ENCODE results near the gene UBE2G2. TPM values are rescaled to one million over a fixed set of nuclear protein-coding genes. Genes with fewer than 3 reads are reported as not detected.
"Not testable (repeated sequence)": the region's sequence is repeated elsewhere in the genome, so short reads cannot be mapped to it uniquely, and the experiment has no call there.

The UBE2G2 gene
- total RNA-seq, 1 donor from 2014 or later = 78.8 TPM

DNA sequence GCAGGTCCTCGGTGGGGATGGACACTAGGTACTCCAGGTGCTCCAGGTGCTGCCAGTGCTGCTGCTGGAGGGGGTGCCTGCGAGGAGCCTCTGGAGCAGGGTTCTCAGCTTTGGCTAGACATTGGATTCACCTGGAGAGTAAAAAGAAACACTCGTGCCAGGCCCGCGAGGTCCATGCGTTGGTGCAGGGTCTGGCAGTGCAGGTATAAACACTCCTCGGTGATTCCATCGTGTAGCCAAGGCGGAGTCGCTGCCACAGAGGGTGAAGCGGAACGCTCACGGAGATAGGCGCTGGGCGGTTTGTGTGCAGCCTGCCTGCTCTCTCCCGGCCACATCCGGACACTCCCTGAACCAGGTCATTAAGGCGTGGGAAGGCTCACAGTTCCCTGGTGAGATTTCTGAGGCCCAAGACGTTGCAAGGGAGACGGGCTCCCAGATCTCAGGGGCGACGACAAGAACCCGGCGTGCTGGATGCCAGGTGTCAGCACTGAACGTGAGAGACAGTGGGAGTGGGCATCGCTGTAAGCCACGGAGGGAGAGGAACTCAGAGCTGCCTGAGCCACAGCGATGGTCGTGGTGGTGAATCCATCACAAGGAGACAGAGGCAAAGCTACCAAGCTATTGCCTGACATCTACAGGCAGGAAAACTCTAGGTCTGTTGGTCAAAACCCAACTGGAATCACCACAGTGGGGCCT, 33.5 kb upstream of the UBE2G2 start:
- Histone ChIP-seq H3K27ac (no peak overlapping the region), H3K27me3 (no peaks in the 10 kb centered on the region), H3K9me3 (no peaks in the 10 kb centered on the region), H3K4me1 (no peaks in the 10 kb centered on the region), H3K36me3 (no peaks in the 10 kb centered on the region), H3K4me3 (no peak overlapping the region)
- TF ChIP-seq, protein P1, sequence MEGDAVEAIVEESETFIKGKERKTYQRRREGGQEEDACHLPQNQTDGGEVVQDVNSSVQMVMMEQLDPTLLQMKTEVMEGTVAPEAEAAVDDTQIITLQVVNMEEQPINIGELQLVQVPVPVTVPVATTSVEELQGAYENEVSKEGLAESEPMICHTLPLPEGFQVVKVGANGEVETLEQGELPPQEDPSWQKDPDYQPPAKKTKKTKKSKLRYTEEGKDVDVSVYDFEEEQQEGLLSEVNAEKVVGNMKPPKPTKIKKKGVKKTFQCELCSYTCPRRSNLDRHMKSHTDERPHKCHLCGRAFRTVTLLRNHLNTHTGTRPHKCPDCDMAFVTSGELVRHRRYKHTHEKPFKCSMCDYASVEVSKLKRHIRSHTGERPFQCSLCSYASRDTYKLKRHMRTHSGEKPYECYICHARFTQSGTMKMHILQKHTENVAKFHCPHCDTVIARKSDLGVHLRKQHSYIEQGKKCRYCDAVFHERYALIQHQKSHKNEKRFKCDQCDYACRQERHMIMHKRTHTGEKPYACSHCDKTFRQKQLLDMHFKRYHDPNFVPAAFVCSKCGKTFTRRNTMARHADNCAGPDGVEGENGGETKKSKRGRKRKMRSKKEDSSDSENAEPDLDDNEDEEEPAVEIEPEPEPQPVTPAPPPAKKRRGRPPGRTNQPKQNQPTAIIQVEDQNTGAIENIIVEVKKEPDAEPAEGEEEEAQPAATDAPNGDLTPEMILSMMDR (IDR thresholded peaks at IDR 0.05) = no peak
- DNase-seq (no peak), ATAC-seq (no peak)
- intact Hi-C loops (cut with DNase I) = no loop called here

GRCh38 chr21:44834231-44834950, 32.8 kb upstream of the UBE2G2 start:
- no peak for ATAC-seq
- H3K36me3 ChIP-seq = no peaks in the 10 kb centered on the region
- no peak overlapping the region for H3K4me3 ChIP-seq
- TF ChIP-seq, protein P1 (IDR thresholded peaks at IDR 0.05) = no peak
- intact Hi-C loops (cut with DNase I) = no loop called here
- no peaks in the 10 kb centered on the region for H3K27me3 ChIP-seq
- H3K4me1 ChIP-seq = no peaks in the 10 kb centered on the region
- no peak overlapping the region for H3K27ac ChIP-seq
- DNase-seq = no peak
- no peaks in the 10 kb centered on the region for H3K9me3 ChIP-seq

- H3K4me1 ChIP-seq = no peaks in the 10 kb centered on the region
- no peaks in the 10 kb centered on the region for H3K9me3 ChIP-seq
- intact Hi-C loops (cut with DNase I) = no loop called here
- TF ChIP-seq, protein P1 (IDR thresholded peaks at IDR 0.05) = no peak
- no peak for ATAC-seq
- H3K36me3 ChIP-seq = no peaks in the 10 kb centered on the region
- H3K27ac ChIP-seq = no peak overlapping the region
- H3K4me3 ChIP-seq = no peak overlapping the region
- H3K27me3 ChIP-seq = no peaks in the 10 kb centered on the region
- DNase-seq = no peak
These were observed 32.0 kb upstream of the UBE2G2 start for GRCh38 chr21:44833663-44834062.

- intact Hi-C loops (cut with DNase I); H3K36me3 ChIP-seq; H3K27ac ChIP-seq; H3K27me3 ChIP-seq; H3K4me3 ChIP-seq; DNase-seq; H3K4me1 ChIP-seq; H3K9me3 ChIP-seq; ATAC-seq: not testable (repeated sequence)
These were observed 31.1 kb upstream of the UBE2G2 start for GRCh38 chr21:44832516-44833255.

GRCh38 chr21:44831227-44831860, 29.7 kb upstream of the UBE2G2 start:
- DNase-seq = no peak
- Histone ChIP-seq H3K4me3 (no peak overlapping the region), H3K4me1 (no peaks in the 10 kb centered on the region), H3K27me3 (no peaks in the 10 kb centered on the region), H3K27ac (no peak overlapping the region), H3K36me3 (no peaks in the 10 kb centered on the region), H3K9me3 (no peaks in the 10 kb centered on the region)
- ATAC-seq = no peak
- TF ChIP-seq, protein P1 (IDR thresholded peaks at IDR 0.05) = no peak
- intact Hi-C loops (cut with DNase I) = no loop called here

All from upper lobe of right lung (tissue), 1 donor.